Karpas-422 (cell line): ENCODE measurements around the gene AMOT. TPM values are rescaled to one million over a fixed set of nuclear protein-coding genes. Genes with fewer than 3 reads are reported as not detected.

ENCODE experiments used
- DNase-seq: peaks from one replicate; pipeline ENCODE4 v3.0.0-alpha.2; 2015
- H2AFZ ChIP-seq: fragments of 200-600 bp; sonication (generic); 2 replicates; pipeline ENCODE4 v1.6.1; 2014; ENCODE audit warnings: antibody characterized with exemption, low read length, mixed read lengths
- H3K27ac ChIP-seq: fragments of 200-600 bp; sonication (generic); 2 replicates; pipeline ENCODE4 v1.5.1; 2014; ENCODE audit warnings: mild to moderate bottlenecking, low read length, moderate library complexity
- H3K27me3 ChIP-seq: fragments of 200-600 bp; sonication (generic); 2 replicates; pipeline ENCODE4 v1.6.1; 2014; ENCODE audit warnings: low read length, mixed read lengths
- H3K36me3 ChIP-seq: fragments of 200-600 bp; sonication (generic); 2 replicates; pipeline ENCODE4 v1.6.1; 2014; ENCODE audit warnings: low read length, mixed read lengths; ENCODE audit not compliant: insufficient read depth
- H3K4me1 ChIP-seq: fragments of 200-600 bp; sonication (generic); 2 replicates; pipeline ENCODE4 v1.6.1; 2014; ENCODE audit warnings: mild to moderate bottlenecking, low read length, mixed read lengths
- H3K4me2 ChIP-seq: fragments of 200-600 bp; sonication (generic); 2 replicates; pipeline ENCODE4 v1.6.1; 2014; ENCODE audit warnings: low read length, low read depth, mild to moderate bottlenecking; ENCODE audit not compliant: poor library complexity, severe bottlenecking
- H3K4me3 ChIP-seq: fragments of 200-600 bp; sonication (generic); 2 replicates; pipeline ENCODE4 v1.5.1; 2014; ENCODE audit warnings: mild to moderate bottlenecking, antibody characterized with exemption, low read length, mixed read lengths
- H3K79me2 ChIP-seq: fragments of 200-600 bp; sonication (generic); 2 replicates; pipeline ENCODE4 v1.6.1; 2014; ENCODE audit warnings: mild to moderate bottlenecking, low read length, mixed read lengths
- H3K9ac ChIP-seq: fragments of 200-600 bp; sonication (generic); 2 replicates; pipeline ENCODE4 v1.6.0; 2014; ENCODE audit warnings: low read length
- H3K9me2 ChIP-seq: fragments of 200-600 bp; sonication (generic), shearing (Covaris generic); replicated peaks from 2 replicates; pipeline ENCODE4 v1.6.0; 2014; ENCODE audit warnings: mild to moderate bottlenecking, low read length, moderate library complexity; ENCODE audit not compliant: insufficient read depth
- H3K9me3 ChIP-seq: fragments of 300-700, 200-600 bp; sonication (generic); 2 replicates; pipeline ENCODE4 v1.6.1; 2014; ENCODE audit warnings: low read length, mixed read lengths
- H4K20me1 ChIP-seq: fragments of 200-600 bp; sonication (generic); 2 replicates; pipeline ENCODE4 v1.6.1; 2014; ENCODE audit warnings: mild to moderate bottlenecking, antibody characterized with exemption, low read length, low read depth; ENCODE audit not compliant: insufficient read depth
- small RNA-seq: library from RNA; depleted of rRNA; stranded (forward); fragments of <200 nt; gene quantifications from one replicate; pipeline ENCODE3, GENCODE V24; 2014
- total RNA-seq: library from RNA; depleted of rRNA; stranded (reverse); fragments of >200 nt; shearing (Covaris generic); gene quantifications from 2 replicates; pipeline ENCODE4 v1.2.3, GENCODE V29; 2014; ENCODE audit warnings: low replicate concordance; rRNA removed

AMOT gene
- total RNA-seq, 1 experiment from 2014 or later: not detected

DNA sequence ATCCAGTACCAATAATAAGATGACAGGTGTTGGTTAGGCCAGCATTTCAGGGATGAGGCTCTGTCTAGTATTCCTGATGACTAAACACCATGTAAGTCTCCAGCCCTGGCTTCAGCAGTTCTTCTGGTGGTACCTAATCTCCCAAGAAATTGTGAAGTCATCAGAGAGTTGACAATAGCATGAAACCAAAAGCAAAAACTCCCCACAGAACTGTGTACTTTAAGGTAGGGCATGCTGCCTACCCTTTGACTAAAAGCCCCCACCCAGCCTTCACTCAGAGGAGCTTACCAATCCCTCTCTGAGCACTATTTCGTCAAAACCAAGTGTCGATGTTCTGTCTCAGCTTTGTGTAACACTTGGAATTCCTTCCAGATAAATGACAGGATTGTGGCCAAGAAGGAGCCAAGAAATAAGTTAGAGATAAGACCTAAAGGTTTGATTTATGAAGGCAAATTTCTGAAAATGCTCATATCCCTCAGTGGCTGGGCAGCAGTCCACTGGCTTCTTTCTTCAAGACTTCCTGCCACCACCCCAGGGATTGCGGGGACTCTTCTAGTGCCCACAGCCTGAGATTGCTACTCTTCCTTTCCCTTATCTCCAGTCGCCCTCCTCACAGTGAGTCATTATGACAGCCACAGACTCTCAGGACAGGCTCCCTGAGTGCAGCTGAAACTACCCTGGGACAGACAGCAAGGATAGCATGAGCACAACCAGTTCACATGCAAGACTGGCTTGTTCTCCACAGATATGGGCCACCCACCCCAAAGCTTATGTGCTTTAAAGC is 93.6 kb downstream of the AMOT start:
- Histone ChIP-seq H3K4me3 (no peak overlapping the region), H3K36me3 (no peaks in the 10 kb centered on the region), H3K79me2 (no peaks in the 10 kb centered on the region), H3K9ac (no peak overlapping the region), H4K20me1 (no peaks in the 10 kb centered on the region), H3K9me2 (no peaks in the 10 kb centered on the region), H3K4me1 (no peaks in the 10 kb centered on the region), H3K9me3 (no peaks in the 10 kb centered on the region), H3K27me3 (no peaks in the 10 kb centered on the region), H3K4me2 (no peak overlapping the region), H3K27ac (no peak overlapping the region), H2AFZ (no peak overlapping the region)
- DNase-seq: no peak

DNA sequence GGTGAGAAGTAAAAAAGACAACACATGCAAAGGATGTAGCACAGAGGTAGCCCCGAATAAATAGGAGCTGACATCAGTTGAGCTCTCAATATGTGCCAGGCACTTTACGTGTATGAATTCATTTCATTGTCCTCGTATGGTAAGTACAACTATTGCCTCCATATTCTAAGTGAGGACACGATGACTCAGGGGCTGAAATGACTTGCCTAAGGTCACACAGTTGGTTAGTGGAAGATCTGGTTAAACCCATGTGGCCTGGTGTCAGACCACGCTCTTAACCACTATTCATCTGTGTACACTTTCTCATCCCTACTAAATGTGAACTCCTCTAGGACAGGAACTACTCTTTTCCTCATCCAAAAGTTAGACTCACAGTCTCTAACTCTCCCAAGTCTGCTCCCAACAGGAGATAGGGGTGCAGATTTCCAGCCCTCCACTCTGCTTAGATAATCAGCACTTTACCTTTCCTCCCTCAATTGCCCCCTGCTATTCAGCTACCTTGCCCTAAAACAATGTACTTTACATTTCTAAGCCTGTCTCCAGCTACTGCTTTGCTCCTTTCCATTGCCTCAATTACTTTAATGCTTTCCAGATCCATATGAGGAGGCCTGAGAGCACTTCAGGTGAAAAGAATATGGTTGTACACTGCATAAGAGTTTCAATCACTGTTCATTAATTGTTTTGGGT is 102.1 kb downstream of the AMOT start:
- no peaks in the 10 kb centered on the region for H4K20me1 ChIP-seq
- H3K79me2 ChIP-seq: no peaks in the 10 kb centered on the region
- H3K36me3 ChIP-seq: no peaks in the 10 kb centered on the region
- DNase-seq: no peak
- H2AFZ ChIP-seq: no peak overlapping the region
- no peaks in the 10 kb centered on the region for H3K9me3 ChIP-seq
- no peak overlapping the region for H3K9ac ChIP-seq
- no peak overlapping the region for H3K4me2 ChIP-seq
- H3K4me3 ChIP-seq: no peak overlapping the region
- H3K27ac ChIP-seq: no peak overlapping the region
- no peaks in the 10 kb centered on the region for H3K27me3 ChIP-seq
- H3K4me1 ChIP-seq: no peaks in the 10 kb centered on the region
- no peaks in the 10 kb centered on the region for H3K9me2 ChIP-seq

DNA sequence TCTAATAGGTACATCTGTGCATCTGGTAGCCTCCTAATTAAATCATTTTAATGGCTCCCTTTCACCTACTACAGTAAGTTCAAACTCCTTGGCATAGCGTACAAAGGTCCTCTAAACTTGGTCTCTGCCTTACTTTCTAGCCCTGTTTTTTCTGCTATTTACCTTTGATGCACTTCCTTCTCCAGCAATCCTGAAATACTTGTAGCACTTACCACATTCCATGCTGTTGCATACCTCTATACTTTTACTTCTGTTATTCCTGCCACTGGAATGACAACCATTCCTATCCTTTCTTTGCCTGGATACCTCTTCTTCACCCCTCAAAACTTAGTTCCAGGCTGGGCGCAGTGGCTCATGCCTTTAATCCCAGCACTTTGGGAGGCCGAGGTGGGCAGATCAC is 104.3 kb downstream of the AMOT start:
- no peak for DNase-seq
- no peak overlapping the region for H3K4me3 ChIP-seq
- no peak overlapping the region for H2AFZ ChIP-seq

GRCh38 chrX:112735147-112735546 is 105.5 kb downstream of the AMOT start:
- no peaks in the 10 kb centered on the region for H3K4me1 ChIP-seq
- H3K36me3 ChIP-seq: no peaks in the 10 kb centered on the region
- no peak overlapping the region for H2AFZ ChIP-seq
- no peaks in the 10 kb centered on the region for H3K9me3 ChIP-seq
- H3K9ac ChIP-seq: no peak overlapping the region
- H3K27ac ChIP-seq: no peak overlapping the region
- H3K79me2 ChIP-seq: no peaks in the 10 kb centered on the region
- H3K27me3 ChIP-seq: no peaks in the 10 kb centered on the region
- no peak for DNase-seq
- H4K20me1 ChIP-seq: no peaks in the 10 kb centered on the region
- H3K9me2 ChIP-seq: no peaks in the 10 kb centered on the region
- no peak overlapping the region for H3K4me3 ChIP-seq
- H3K4me2 ChIP-seq: no peak overlapping the region

More for the DNA sequence above, 104.3 kb downstream of the AMOT start:
- Histone ChIP-seq H3K36me3 (no peaks in the 10 kb centered on the region), H3K9me2 (no peaks in the 10 kb centered on the region), H3K4me2 (no peak overlapping the region), H3K9ac (no peak overlapping the region), H3K79me2 (no peaks in the 10 kb centered on the region), H3K9me3 (no peaks in the 10 kb centered on the region), H3K27ac (no peak overlapping the region), H4K20me1 (no peaks in the 10 kb centered on the region), H3K27me3 (no peaks in the 10 kb centered on the region), H3K4me1 (no peaks in the 10 kb centered on the region)

- no peak overlapping the region for H2AFZ ChIP-seq
Measured at GRCh38 chrX:112734290-112734689, 106.3 kb downstream of the AMOT start.

DNA sequence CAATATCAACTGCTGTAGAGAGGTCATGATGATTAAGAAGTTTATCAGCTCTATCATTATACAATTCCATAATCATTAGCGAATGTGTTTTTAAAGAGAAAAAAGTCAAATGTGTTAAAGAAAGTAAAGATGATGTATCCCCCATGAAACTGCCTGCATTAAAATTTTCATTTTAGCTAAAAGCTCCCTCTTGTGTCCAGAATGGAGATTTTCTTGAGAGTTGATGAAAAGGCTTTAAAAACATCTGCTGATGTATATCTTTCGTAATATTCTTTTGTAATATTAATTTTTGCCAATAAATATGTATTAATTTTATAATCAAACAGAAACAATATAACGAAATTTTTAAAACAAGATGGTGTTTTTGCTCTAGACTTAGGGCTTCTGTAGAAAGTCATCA is 108.8 kb downstream of the AMOT start:
- H3K27me3 ChIP-seq: no peaks in the 10 kb centered on the region
- DNase-seq: peak; percentile 60
- H3K36me3 ChIP-seq: no peaks in the 10 kb centered on the region
- H3K9me3 ChIP-seq: no peaks in the 10 kb centered on the region
- no peak overlapping the region for H3K27ac ChIP-seq
- no peak overlapping the region for H2AFZ ChIP-seq
- no peak overlapping the region for H3K4me2 ChIP-seq
- no peaks in the 10 kb centered on the region for H4K20me1 ChIP-seq
- no peaks in the 10 kb centered on the region for H3K79me2 ChIP-seq
- H3K4me1 ChIP-seq: no peaks in the 10 kb centered on the region
- H3K9ac ChIP-seq: no peak overlapping the region
- no peaks in the 10 kb centered on the region for H3K9me2 ChIP-seq
- H3K4me3 ChIP-seq: no peak overlapping the region

More at GRCh38 chrX:112734290-112734689, 106.3 kb downstream of the AMOT start:
- Histone ChIP-seq H3K4me3 (no peak overlapping the region), H3K9me2 (no peaks in the 10 kb centered on the region), H3K9me3 (no peaks in the 10 kb centered on the region), H3K4me1 (no peaks in the 10 kb centered on the region), H3K79me2 (no peaks in the 10 kb centered on the region), H3K4me2 (no peak overlapping the region), H4K20me1 (no peaks in the 10 kb centered on the region), H3K9ac (no peak overlapping the region), H3K27ac (no peak overlapping the region), H3K36me3 (no peaks in the 10 kb centered on the region), H3K27me3 (no peaks in the 10 kb centered on the region)
- no peak for DNase-seq

Small RNA genes within 50 kb of the gene (small RNA-seq; reads per million reads assigned to genes)
- gene RN7SL266P: not detected

Other genes with a start within 250 kb of the AMOT start
- not detected in 2 replicates for gene LHFPL1, start 160.9 kb downstream of the AMOT start, total RNA-seq